ENCODE measurements around the gene WEE2.

DNA sequence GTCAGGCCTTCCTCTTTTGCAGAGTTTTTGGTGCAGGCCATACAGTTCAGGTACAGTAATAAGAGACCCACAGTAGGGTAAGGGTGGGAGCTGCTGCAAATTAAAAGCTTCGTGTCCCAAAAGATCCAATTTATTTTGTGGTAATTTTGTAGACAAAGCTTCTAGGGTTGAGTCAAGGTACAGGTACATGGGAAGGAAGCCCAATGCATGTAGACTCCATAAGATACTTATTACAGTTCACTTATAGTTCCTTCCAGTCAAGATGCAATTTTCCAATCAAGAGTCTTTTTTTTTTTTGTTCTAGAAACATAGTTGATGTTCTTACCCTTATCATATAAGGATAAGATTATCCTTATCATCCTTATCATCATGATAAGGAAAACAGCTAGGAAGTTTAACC, 68.2 kb downstream of the WEE2 start, which contains the start of gene TAS2R4:
- TF ChIP-seq, protein P1, sequence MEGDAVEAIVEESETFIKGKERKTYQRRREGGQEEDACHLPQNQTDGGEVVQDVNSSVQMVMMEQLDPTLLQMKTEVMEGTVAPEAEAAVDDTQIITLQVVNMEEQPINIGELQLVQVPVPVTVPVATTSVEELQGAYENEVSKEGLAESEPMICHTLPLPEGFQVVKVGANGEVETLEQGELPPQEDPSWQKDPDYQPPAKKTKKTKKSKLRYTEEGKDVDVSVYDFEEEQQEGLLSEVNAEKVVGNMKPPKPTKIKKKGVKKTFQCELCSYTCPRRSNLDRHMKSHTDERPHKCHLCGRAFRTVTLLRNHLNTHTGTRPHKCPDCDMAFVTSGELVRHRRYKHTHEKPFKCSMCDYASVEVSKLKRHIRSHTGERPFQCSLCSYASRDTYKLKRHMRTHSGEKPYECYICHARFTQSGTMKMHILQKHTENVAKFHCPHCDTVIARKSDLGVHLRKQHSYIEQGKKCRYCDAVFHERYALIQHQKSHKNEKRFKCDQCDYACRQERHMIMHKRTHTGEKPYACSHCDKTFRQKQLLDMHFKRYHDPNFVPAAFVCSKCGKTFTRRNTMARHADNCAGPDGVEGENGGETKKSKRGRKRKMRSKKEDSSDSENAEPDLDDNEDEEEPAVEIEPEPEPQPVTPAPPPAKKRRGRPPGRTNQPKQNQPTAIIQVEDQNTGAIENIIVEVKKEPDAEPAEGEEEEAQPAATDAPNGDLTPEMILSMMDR (IDR thresholded peaks at IDR 0.05; ENCODE audit: low read depth, low read length, poor library complexity, severe bottlenecking): no peak
- no peak for TF ChIP-seq EZH2phosphoT487 (IDR thresholded peaks at IDR 0.05; ENCODE audit: borderline replicate concordance, low read length)
